HepG2 (cell line): Measurements from ENCODE around the gene ADGRB3. TPM values are rescaled to one million over a fixed set of nuclear protein-coding genes. Genes with fewer than 3 reads are reported as not detected.

Experiments
- FOXO1 ChIP-seq: sonication (generic); formaldehyde crosslinking; IDR thresholded peaks from 2 replicates; pipeline ENCODE4 v1.4.0; 2020; ENCODE audit warnings: missing genetic modification reagents
- HOXA7 ChIP-seq: sonication (generic); formaldehyde crosslinking; IDR thresholded peaks from 2 replicates; pipeline ENCODE4 v1.8.1; 2022; ENCODE audit warnings: mild to moderate bottlenecking, missing genetic modification reagents, moderate library complexity
- MTERF4 ChIP-seq: sonication (generic); formaldehyde crosslinking; IDR thresholded peaks from 2 replicates; pipeline ENCODE4 v1.8.0; 2023; ENCODE audit warnings: mild to moderate bottlenecking, missing genetic modification reagents
- NR2C2 ChIP-seq: sonication (generic); formaldehyde crosslinking; IDR thresholded peaks from 2 replicates; pipeline ENCODE4 v1.4.0; 2020; ENCODE audit warnings: missing genetic modification reagents, mild to moderate bottlenecking, moderate library complexity, borderline replicate concordance
- ZIK1 ChIP-seq: sonication (generic); formaldehyde crosslinking; IDR thresholded peaks from 2 replicates; pipeline ENCODE4 v1.5.0; 2020; ENCODE audit warnings: mild to moderate bottlenecking, low read depth, missing genetic modification reagents, borderline replicate concordance
- ZNF207 ChIP-seq: fragments of 450-650 bp; IDR thresholded peaks from 2 replicates; pipeline ENCODE4 v1.6.1; 2016; ENCODE audit warnings: antibody characterized with exemption, borderline replicate concordance
- ZNF280D ChIP-seq: sonication (generic); formaldehyde crosslinking; IDR thresholded peaks from 2 replicates; pipeline ENCODE4 v1.5.1; 2020; ENCODE audit warnings: mild to moderate bottlenecking, missing genetic modification reagents
- ZNF552 ChIP-seq: sonication (generic); formaldehyde crosslinking; IDR thresholded peaks from 2 replicates; pipeline ENCODE4 v1.9.0; 2022; ENCODE audit warnings: missing genetic modification reagents, mild to moderate bottlenecking, borderline replicate concordance
- ZNF646 ChIP-seq: sonication (generic); formaldehyde crosslinking; IDR thresholded peaks from 2 replicates; pipeline ENCODE4 v1.9.0; 2021; ENCODE audit warnings: mild to moderate bottlenecking, missing genetic modification reagents
- polyA plus RNA-seq, 8 experiments: library from polyadenylated mRNA; depleted of rRNA in 3 of 8; stranded (reverse) in 7 of 8; unstranded in 1 of 8; fragments of >200 nt; fragmentation: Illumina TruSeq in 4 of 8; extraction: Trizol in 4 of 8; gene quantifications; 2 replicates each; pipeline versions ENCODE4 v1.2.1 to v1.2.3, GENCODE V29; 2011 to 2016; ENCODE audit warnings: low read depth in 4 of 8, missing spikeins in 1 of 8, mixed read lengths in 1 of 8; ENCODE audit not compliant: insufficient read depth in 1 of 8
- total RNA-seq, 5 experiments: library from RNA; depleted of rRNA; stranded (reverse); fragments of >200 nt; fragmentation: Illumina TruSeq; extraction: Trizol; gene quantifications; 2 replicates each; pipeline ENCODE4 v1.2.3, GENCODE V29; 2016; ENCODE audit warnings: low read depth in 1 of 5

Gene ADGRB3
- total and polyA plus RNA-seq, 2 of the 13 experiments (the other 11 are each of a cell fraction or from before 2014, with no cell fraction given): not detected

GRCh38 chr6:69217343-69217742 is 582.3 kb downstream of the ADGRB3 start (continued):
- TF ChIP-seq ZNF646 (CRISPR knock-in tag): no peak
- TF ChIP-seq NR2C2: no peak
- TF ChIP-seq ZNF207: no peak
- TF ChIP-seq ZNF552 (CRISPR knock-in tag): no peak
- TF ChIP-seq HOXA7 (CRISPR knock-in tag): no peak
- no peak for TF ChIP-seq ZNF280D (CRISPR knock-in tag)
- no peak for TF ChIP-seq ZIK1 (CRISPR knock-in tag)
- no peak for TF ChIP-seq MTERF4 (CRISPR knock-in tag)
- TF ChIP-seq FOXO1 (CRISPR knock-in tag): no peak
